PC-9 (cell line): ENCODE results near the gene NELFCD.

Source experiments
- EZH2 ChIP-seq: fragments of 200-600 bp; sonication (generic); IDR thresholded peaks from 2 replicates; pipeline ENCODE4 v1.8.0; 2017; ENCODE audit warnings: antibody characterized with exemption, low read depth
- TF ChIP-seq, protein P1 (sequence below): fragments of 200-600 bp; sonication (generic); conservative IDR thresholded peaks from 2 replicates; pipeline ENCODE4 v1.6.1; 2017; ENCODE audit warnings: mixed run types, antibody characterized with exemption, mild to moderate bottlenecking, moderate library complexity

DNA sequence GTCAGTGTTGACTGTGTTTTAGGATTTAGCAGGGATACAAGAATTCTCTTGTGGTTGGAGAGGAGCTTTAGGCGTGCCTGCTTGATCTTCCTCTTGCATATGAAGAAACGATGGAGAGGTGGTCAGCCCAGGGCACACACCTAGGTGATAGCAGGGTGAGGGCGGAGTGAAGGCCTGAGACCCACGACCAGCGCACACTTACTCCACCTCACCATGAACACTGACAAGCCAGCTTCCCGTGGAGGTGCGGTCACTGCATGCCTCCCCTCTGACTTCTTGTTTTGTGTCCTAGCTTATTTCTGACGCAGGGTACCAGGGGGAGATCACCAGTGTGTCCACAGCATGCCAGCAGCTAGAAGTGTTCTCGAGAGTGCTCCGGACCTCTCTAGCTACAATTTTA is 8.1 kb downstream of the NELFCD start:
- TF ChIP-seq, protein P1, sequence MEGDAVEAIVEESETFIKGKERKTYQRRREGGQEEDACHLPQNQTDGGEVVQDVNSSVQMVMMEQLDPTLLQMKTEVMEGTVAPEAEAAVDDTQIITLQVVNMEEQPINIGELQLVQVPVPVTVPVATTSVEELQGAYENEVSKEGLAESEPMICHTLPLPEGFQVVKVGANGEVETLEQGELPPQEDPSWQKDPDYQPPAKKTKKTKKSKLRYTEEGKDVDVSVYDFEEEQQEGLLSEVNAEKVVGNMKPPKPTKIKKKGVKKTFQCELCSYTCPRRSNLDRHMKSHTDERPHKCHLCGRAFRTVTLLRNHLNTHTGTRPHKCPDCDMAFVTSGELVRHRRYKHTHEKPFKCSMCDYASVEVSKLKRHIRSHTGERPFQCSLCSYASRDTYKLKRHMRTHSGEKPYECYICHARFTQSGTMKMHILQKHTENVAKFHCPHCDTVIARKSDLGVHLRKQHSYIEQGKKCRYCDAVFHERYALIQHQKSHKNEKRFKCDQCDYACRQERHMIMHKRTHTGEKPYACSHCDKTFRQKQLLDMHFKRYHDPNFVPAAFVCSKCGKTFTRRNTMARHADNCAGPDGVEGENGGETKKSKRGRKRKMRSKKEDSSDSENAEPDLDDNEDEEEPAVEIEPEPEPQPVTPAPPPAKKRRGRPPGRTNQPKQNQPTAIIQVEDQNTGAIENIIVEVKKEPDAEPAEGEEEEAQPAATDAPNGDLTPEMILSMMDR, result no peak
- no peak for TF ChIP-seq EZH2
